HepG2 (cell line): ENCODE data around the gene PDZK1. TPM values are rescaled to one million over a fixed set of nuclear protein-coding genes. Genes with fewer than 3 reads are reported as not detected.

Experiments
- CREB1 ChIP-seq, 2 experiments: fragments of 450-650 bp in 1 of 2; IDR thresholded peaks; 2 replicates each; pipeline ENCODE4 v1.6.1; 2016 to 2017; ENCODE audit warnings: control low read depth in 1 of 2, mild to moderate bottlenecking in 1 of 2, missing compliant biosample characterization in 1 of 2, missing genetic modification characterization in 1 of 2
- GLI4 ChIP-seq: sonication (generic); formaldehyde crosslinking; IDR thresholded peaks from 2 replicates; pipeline ENCODE4 v1.5.1; 2020; ENCODE audit warnings: missing genetic modification reagents, mild to moderate bottlenecking, moderate library complexity, borderline replicate concordance
- MAFF ChIP-seq: IDR thresholded peaks from 2 replicates; pipeline ENCODE4 v1.6.1; 2011; ENCODE audit warnings: low read depth, low read length, improper control_type of control experiment
- PAWR ChIP-seq: sonication (generic); formaldehyde crosslinking; IDR thresholded peaks from 2 replicates; pipeline ENCODE4 v1.4.0; 2020; ENCODE audit warnings: missing genetic modification reagents, mild to moderate bottlenecking, borderline replicate concordance
- RAD21 ChIP-seq: fragments of 450-650 bp; formaldehyde crosslinking; IDR thresholded peaks from 2 replicates; pipeline ENCODE4 v1.5.0; 2020; ENCODE audit warnings: mild to moderate bottlenecking
- SNAPC2 ChIP-seq: sonication (generic); formaldehyde crosslinking; IDR thresholded peaks from 2 replicates; pipeline ENCODE4 v1.8.1; 2022; ENCODE audit warnings: mild to moderate bottlenecking, missing genetic modification reagents
- TSC22D2 ChIP-seq: sonication (generic); formaldehyde crosslinking; IDR thresholded peaks from 2 replicates; pipeline ENCODE4 v1.5.1; 2020; ENCODE audit warnings: missing genetic modification reagents, mild to moderate bottlenecking, borderline replicate concordance
- XRCC5 ChIP-seq: fragments of 200-400 bp; formaldehyde crosslinking; optimal IDR thresholded peaks from 2 replicates; pipeline ENCODE3; 2017; ENCODE audit warnings: mild to moderate bottlenecking, low read length
- ZBTB8A ChIP-seq: sonication (generic); formaldehyde crosslinking; IDR thresholded peaks from 2 replicates; pipeline ENCODE4 v1.4.0; 2020; ENCODE audit warnings: mild to moderate bottlenecking, low read depth, missing genetic modification reagents, borderline replicate concordance
- ZFP36L1 ChIP-seq: sonication (generic); formaldehyde crosslinking; IDR thresholded peaks from 2 replicates; pipeline ENCODE4 v1.8.0; 2022; ENCODE audit warnings: mild to moderate bottlenecking, missing genetic modification reagents, moderate library complexity
- ZNF138 ChIP-seq: sonication (generic); formaldehyde crosslinking; IDR thresholded peaks from 2 replicates; pipeline ENCODE4 v1.5.0; 2020; ENCODE audit warnings: mild to moderate bottlenecking, low read depth, missing genetic modification reagents
- ZNF143 ChIP-seq: sonication (generic); formaldehyde crosslinking; IDR thresholded peaks from 2 replicates; pipeline ENCODE4 v1.4.0; 2020; ENCODE audit warnings: missing genetic modification reagents
- ZNF20 ChIP-seq: sonication (generic); formaldehyde crosslinking; IDR thresholded peaks from 2 replicates; pipeline ENCODE4 v1.4.0; 2020; ENCODE audit warnings: mild to moderate bottlenecking, moderate library complexity, missing genetic modification reagents
- ZNF235 ChIP-seq: sonication (generic); formaldehyde crosslinking; IDR thresholded peaks from 2 replicates; pipeline ENCODE4 v1.8.1; 2023; ENCODE audit warnings: mild to moderate bottlenecking, missing genetic modification reagents, borderline replicate concordance
- ZNF562 ChIP-seq: sonication (generic); formaldehyde crosslinking; IDR thresholded peaks from 2 replicates; pipeline ENCODE4 v1.8.0; 2022; ENCODE audit warnings: missing genetic modification reagents, borderline replicate concordance
- ZNF616 ChIP-seq: sonication (generic); formaldehyde crosslinking; IDR thresholded peaks from 2 replicates; pipeline ENCODE4 v1.5.0; 2020; ENCODE audit warnings: low read depth, mild to moderate bottlenecking, missing genetic modification reagents
- ZNF775 ChIP-seq: sonication (generic); formaldehyde crosslinking; IDR thresholded peaks from 2 replicates; pipeline ENCODE4 v1.4.0; 2020; ENCODE audit warnings: missing genetic modification reagents, mild to moderate bottlenecking, moderate library complexity, borderline replicate concordance
- ZNF782 ChIP-seq: sonication (generic); formaldehyde crosslinking; IDR thresholded peaks from 2 replicates; pipeline ENCODE4 v1.4.0; 2020; ENCODE audit warnings: missing genetic modification reagents, mild to moderate bottlenecking, borderline replicate concordance
- ZSCAN29 ChIP-seq: sonication (generic); formaldehyde crosslinking; conservative IDR thresholded peaks from 2 replicates; pipeline ENCODE4 v1.4.0; 2020; ENCODE audit warnings: mild to moderate bottlenecking, missing genetic modification reagents
- polyA plus RNA-seq, 8 experiments: library from polyadenylated mRNA; depleted of rRNA in 3 of 8; stranded (reverse) in 7 of 8; unstranded in 1 of 8; fragments of >200 nt; fragmentation: Illumina TruSeq in 4 of 8; extraction: Trizol in 4 of 8; gene quantifications; 2 replicates each; pipeline versions ENCODE4 v1.2.1 to v1.2.3, GENCODE V29; 2011 to 2016; ENCODE audit warnings: low read depth in 4 of 8, missing spikeins in 1 of 8, mixed read lengths in 1 of 8; ENCODE audit not compliant: insufficient read depth in 1 of 8
- total RNA-seq, 5 experiments: library from RNA; depleted of rRNA; stranded (reverse); fragments of >200 nt; fragmentation: Illumina TruSeq; extraction: Trizol; gene quantifications; 2 replicates each; pipeline ENCODE4 v1.2.3, GENCODE V29; 2016; ENCODE audit warnings: low read depth in 1 of 5
- TF ChIP-seq, protein P1 (sequence below): IDR thresholded peaks from 2 replicates; pipeline ENCODE4 v1.6.1; 2016; ENCODE audit warnings: low read depth
- TF ChIP-seq, protein P2 (sequence below): sonication (generic); formaldehyde crosslinking; IDR thresholded peaks from 2 replicates; pipeline ENCODE4 v1.4.0; 2020; ENCODE audit warnings: mild to moderate bottlenecking, missing genetic modification reagents
- TF ChIP-seq, protein P3 (sequence below): IDR thresholded peaks from 2 replicates; pipeline ENCODE4 v1.6.1; 2016; ENCODE audit warnings: mild to moderate bottlenecking
- TF ChIP-seq, protein P4 (sequence below): sonication (generic); formaldehyde crosslinking; IDR thresholded peaks from 2 replicates; pipeline ENCODE4 v1.4.0; 2020; ENCODE audit warnings: missing genetic modification reagents
- TF ChIP-seq, protein P5 (sequence below): sonication (generic); formaldehyde crosslinking; conservative IDR thresholded peaks from 2 replicates; pipeline ENCODE4 v1.4.0; 2020; ENCODE audit warnings: missing genetic modification reagents

PDZK1 gene
- total and polyA plus RNA-seq, 2 of the 13 experiments (the other 11 are each of a cell fraction or from before 2014, with no cell fraction given), result 16.2 to 46.4 TPM

DNA sequence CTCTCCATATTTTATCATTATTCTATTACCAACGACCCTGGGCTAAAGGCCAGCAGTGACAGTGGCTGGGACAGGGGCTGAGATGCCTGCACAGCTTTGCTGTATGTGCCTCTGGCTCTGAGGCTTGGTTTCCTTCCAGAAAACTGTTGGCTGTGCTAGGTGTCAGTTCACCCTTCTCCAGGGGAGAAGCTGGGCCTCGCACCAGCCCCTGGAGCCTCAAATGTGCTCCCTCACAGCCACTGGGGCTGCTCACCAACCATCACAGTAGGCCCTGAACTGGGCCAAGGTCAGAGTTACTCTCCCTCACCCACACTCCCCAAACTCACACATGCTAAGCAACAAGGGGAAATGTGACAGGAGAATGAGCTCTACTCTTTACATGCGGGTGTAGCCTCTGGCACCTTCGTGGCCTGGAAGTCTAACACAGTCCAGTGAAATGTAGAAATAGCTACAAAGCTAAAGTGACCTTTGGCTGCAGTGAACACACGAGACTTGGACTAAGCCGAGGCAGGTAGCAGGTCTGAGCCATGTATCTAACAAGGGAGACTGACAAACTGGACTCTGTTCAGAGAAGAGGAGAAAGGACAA is 7.5 kb upstream of the PDZK1 start (continued):
- TF ChIP-seq, protein P1, sequence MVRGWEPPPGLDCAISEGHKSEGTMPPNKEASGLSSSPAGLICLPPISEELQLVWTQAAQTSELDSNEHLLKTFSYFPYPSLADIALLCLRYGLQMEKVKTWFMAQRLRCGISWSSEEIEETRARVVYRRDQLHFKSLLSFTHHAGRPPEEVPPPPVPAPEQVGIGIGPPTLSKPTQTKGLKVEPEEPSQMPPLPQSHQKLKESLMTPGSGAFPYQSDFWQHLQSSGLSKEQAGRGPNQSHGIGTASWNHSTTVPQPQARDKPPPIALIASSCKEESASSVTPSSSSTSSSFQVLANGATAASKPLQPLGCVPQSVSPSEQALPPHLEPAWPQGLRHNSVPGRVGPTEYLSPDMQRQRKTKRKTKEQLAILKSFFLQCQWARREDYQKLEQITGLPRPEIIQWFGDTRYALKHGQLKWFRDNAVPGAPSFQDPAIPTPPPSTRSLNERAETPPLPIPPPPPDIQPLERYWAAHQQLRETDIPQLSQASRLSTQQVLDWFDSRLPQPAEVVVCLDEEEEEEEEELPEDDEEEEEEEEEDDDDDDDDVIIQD (CRISPR knock-in tag), result peak; percentile 59
- TF ChIP-seq ZNF20 (no peak), XRCC5 (no peak), ZNF775 (CRISPR knock-in tag) (peak; percentile 96; the same call in 1 of the 2 replicates), TSC22D2 (CRISPR knock-in tag) (no peak; the same call in 1 of the 2 replicates), ZFP36L1 (CRISPR knock-in tag) (0 out of 2 replicates have a peak, but pooled peaks have one; percentile 58), ZNF138 (no peak), MAFF (no peak), ZNF562 (no peak; the same call in 1 of the 2 replicates), ZNF616 (CRISPR knock-in tag) (no peak), ZSCAN29 (CRISPR knock-in tag) (no peak; the same call in 1 of the 2 replicates), SNAPC2 (CRISPR knock-in tag) (0 out of 2 replicates have a peak, but pooled peaks have one; percentile 33), RAD21 (CRISPR knock-in tag) (no peak), PAWR (no peak), GLI4 (CRISPR knock-in tag) (0 out of 2 replicates have a peak, but pooled peaks have one; percentile 30), ZNF235 (CRISPR knock-in tag) (no peak), ZNF143 (CRISPR knock-in tag) (no peak), ZNF782 (CRISPR knock-in tag) (0 out of 2 replicates have a peak, but pooled peaks have one; percentile 57), CREB1 (IDR thresholded peaks at IDR 0.05) (no peak), CREB1 (CRISPR knock-in tag; IDR thresholded peaks at IDR 0.05) (no peak), ZBTB8A (no peak)
- TF ChIP-seq, protein P2, sequence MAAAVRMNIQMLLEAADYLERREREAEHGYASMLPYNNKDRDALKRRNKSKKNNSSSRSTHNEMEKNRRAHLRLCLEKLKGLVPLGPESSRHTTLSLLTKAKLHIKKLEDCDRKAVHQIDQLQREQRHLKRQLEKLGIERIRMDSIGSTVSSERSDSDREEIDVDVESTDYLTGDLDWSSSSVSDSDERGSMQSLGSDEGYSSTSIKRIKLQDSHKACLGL, result no peak
- TF ChIP-seq, protein P3, sequence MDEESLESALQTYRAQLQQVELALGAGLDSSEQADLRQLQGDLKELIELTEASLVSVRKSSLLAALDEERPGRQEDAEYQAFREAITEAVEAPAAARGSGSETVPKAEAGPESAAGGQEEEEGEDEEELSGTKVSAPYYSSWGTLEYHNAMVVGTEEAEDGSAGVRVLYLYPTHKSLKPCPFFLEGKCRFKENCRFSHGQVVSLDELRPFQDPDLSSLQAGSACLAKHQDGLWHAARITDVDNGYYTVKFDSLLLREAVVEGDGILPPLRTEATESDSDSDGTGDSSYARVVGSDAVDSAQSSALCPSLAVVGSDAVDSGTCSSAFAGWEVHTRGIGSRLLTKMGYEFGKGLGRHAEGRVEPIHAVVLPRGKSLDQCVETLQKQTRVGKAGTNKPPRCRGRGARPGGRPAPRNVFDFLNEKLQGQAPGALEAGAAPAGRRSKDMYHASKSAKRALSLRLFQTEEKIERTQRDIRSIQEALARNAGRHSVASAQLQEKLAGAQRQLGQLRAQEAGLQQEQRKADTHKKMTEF (CRISPR knock-in tag), result peak; percentile 74
- TF ChIP-seq, protein P4, sequence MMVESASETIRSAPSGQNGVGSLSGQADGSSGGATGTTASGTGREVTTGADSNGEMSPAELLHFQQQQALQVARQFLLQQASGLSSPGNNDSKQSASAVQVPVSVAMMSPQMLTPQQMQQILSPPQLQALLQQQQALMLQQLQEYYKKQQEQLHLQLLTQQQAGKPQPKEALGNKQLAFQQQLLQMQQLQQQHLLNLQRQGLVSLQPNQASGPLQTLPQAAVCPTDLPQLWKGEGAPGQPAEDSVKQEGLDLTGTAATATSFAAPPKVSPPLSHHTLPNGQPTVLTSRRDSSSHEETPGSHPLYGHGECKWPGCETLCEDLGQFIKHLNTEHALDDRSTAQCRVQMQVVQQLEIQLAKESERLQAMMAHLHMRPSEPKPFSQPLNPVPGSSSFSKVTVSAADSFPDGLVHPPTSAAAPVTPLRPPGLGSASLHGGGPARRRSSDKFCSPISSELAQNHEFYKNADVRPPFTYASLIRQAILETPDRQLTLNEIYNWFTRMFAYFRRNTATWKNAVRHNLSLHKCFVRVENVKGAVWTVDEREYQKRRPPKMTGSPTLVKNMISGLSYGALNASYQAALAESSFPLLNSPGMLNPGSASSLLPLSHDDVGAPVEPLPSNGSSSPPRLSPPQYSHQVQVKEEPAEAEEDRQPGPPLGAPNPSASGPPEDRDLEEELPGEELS (CRISPR knock-in tag), result 0 out of 2 replicates have a peak, but pooled peaks have one; percentile 32
- TF ChIP-seq, protein P5, sequence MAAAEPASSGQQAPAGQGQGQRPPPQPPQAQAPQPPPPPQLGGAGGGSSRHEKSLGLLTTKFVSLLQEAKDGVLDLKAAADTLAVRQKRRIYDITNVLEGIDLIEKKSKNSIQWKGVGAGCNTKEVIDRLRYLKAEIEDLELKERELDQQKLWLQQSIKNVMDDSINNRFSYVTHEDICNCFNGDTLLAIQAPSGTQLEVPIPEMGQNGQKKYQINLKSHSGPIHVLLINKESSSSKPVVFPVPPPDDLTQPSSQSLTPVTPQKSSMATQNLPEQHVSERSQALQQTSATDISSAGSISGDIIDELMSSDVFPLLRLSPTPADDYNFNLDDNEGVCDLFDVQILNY (CRISPR knock-in tag), result no peak
